Subcutaneous adipose tissue (tissue), 4 donors: ENCODE measurements around the gene MEIS2. TPM values are rescaled to one million over a fixed set of nuclear protein-coding genes. Genes with fewer than 3 reads are reported as not detected.

Experiments
- CTCF ChIP-seq: fragments of 450-650 bp; IDR thresholded peaks from one replicate; pipeline ENCODE4 v1.5.1; 2016; ENCODE audit warnings: low read depth, mild to moderate bottlenecking, control low read depth, antibody characterized with exemption, moderate library complexity
- total RNA-seq, 4 donors: library from RNA; depleted of rRNA; stranded (reverse); fragments of >200 nt; gene quantifications; one replicate each; pipeline ENCODE4 v1.1.0, GENCODE V29; 2016

MEIS2 gene
- total RNA-seq, 4 donors from 2014 or later = 10.3 to 21.7 (median 14.9) TPM

GRCh38 chr15:37057831-37058230 is 42.5 kb downstream of the MEIS2 start:
- no peak for TF ChIP-seq CTCF

- no peak for TF ChIP-seq CTCF
These were observed 43.1 kb downstream of the MEIS2 start for GRCh38 chr15:37057256-37057655.

- TF ChIP-seq CTCF = no peak
These were observed 43.9 kb downstream of the MEIS2 start for GRCh38 chr15:37056177-37057121.

- TF ChIP-seq CTCF = no peak
These were observed 44.9 kb downstream of the MEIS2 start for GRCh38 chr15:37055481-37055880.

GRCh38 chr15:37054336-37054735 is 46.0 kb downstream of the MEIS2 start:
- no peak for TF ChIP-seq CTCF

- TF ChIP-seq CTCF = no peak
These were observed 47.2 kb downstream of the MEIS2 start for GRCh38 chr15:37053166-37053565.

GRCh38 chr15:37050345-37050744 is 50.0 kb downstream of the MEIS2 start:
- no peak for TF ChIP-seq CTCF
